ENCODE measurements around the gene BNC2. TPM values are rescaled to one million over a fixed set of nuclear protein-coding genes. Genes with fewer than 3 reads are reported as not detected.

The BNC2 gene
- total RNA-seq, 1 donor from 2014 or later, result 52.0 TPM

DNA sequence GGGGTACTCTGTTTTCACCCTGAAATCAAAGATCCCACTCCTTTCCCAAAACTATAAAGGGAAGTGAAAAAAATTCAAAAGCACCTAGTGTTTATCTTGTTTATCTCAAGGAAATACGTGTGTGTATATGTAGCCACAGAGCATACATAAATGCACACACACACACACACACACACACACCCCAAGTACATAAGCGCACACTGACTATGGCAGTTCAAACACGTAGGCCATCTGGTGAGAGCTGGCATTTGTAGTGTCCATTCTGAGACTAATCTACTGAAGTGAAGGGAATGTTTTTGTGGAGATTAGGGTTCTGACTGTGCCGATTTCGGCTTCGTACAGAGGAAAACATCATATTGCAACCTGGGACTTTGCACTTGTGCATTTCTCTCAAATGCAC, 451.7 kb downstream of the BNC2 start:
- DNase-seq (ENCODE audit: low spot score), result no peak

DNA sequence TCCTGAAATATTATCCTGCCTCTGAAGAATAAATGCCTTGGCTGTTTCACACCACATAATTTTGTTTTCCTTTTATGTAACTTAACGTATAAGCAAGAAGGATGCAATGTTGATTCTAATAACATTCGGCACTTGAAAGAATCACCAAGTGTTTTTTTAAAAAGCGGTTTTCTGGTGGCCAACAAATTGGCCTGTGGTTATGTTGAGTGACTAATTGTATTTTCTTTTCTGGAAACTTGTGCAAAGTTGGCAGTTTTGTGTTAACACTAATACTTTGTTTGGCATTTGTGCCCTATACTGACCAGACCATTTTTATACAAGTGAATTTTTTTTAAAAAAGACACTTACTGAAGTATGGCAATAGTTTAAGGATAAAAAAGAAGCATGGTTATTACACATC, 452.7 kb downstream of the BNC2 start:
- no peak for DNase-seq (ENCODE audit: low spot score)

- DNase-seq (ENCODE audit: low spot score), result no peak
Measured at GRCh38 chr9:16417161-16417560, 453.3 kb downstream of the BNC2 start.

- DNase-seq (ENCODE audit: low spot score), result no peak
Measured at GRCh38 chr9:16414451-16414850, 456.0 kb downstream of the BNC2 start.

DNA sequence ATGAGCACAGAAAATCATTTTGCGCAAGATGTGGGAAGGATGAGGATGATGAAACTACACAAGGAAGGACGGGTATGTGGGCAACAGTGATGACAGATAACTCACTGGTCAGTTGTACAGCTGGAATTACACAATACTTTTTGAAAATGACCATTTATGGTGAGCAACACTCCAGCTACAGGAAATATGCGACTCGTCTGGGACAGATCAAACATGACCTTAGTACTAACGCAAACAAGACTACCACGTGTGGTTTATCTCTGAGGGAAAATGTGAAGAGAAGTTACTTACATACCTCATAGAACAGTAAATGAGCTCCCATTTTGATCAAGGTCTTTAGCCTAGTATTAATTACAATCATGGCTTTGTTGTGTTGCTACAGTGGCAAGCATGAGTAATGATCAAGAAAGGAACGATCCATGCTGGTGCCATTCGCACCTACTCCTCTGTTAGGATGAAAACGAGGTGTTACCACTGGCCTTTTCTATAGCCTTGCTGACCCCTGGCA, 456.9 kb downstream of the BNC2 start:
- DNase-seq (ENCODE audit: low spot score), result peak; percentile 52

DNA sequence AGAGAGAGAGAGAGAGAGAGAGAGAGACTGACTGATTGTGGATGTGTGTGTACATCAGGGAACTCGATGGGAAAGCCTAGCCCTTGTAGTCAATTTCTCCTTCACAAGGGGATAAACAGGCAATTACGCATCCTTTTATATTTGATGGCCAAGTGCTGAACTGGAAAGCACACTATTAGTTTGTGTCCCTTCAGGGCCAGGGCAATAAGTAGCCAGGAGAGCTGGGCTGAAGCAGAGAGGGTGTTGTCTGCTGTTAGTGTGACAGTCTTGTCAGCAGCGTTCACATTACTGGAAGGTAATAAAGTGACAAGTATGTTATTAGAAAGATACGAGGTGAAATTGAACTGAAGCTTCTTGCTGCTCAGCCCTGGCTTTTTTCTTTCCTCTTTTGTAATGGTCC, 457.7 kb downstream of the BNC2 start:
- DNase-seq (ENCODE audit: low spot score), result no peak

- no peak for DNase-seq (ENCODE audit: low spot score)
Measured at GRCh38 chr9:16411311-16411710, 459.2 kb downstream of the BNC2 start.

DNA sequence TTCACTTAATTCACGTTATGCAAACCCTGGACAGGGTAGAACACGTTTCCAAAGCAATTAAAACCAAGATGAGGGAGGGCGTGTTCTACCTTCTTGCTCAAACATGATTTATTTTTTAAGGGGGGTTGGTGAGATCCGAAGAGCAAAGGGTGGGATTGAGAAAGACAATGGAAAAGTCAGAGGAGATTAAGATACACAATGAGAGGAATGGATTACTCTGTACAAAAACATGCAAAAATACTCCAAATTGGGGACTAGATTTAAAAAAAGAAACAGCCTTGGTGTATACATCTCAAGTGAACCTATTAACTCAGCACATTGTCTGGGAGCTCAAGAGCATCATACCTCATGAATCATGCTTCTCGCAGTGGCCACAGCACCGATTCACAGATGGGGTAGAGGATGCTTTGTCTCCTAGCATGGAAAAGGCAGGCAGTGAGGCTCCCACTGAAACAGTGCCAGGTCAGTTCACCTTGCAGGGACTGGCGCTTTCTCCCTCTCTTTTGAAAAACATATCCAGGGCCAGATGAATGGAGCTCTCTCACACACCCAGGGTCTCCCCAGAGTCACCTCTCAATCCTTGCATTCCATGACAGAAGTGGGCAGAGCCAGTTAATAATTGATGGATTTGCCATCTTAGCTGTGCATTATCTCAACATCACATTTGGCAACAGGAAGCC, 459.7 kb downstream of the BNC2 start:
- no peak for DNase-seq (ENCODE audit: low spot score)

GRCh38 chr9:16407617-16408016, 462.9 kb downstream of the BNC2 start:
- no peak for DNase-seq (ENCODE audit: low spot score)

- DNase-seq (ENCODE audit: low spot score), result no peak
Measured at GRCh38 chr9:16406526-16407225, 463.8 kb downstream of the BNC2 start.

GRCh38 chr9:16405421-16405820, 465.0 kb downstream of the BNC2 start:
- no peak for DNase-seq (ENCODE audit: low spot score)

DNA sequence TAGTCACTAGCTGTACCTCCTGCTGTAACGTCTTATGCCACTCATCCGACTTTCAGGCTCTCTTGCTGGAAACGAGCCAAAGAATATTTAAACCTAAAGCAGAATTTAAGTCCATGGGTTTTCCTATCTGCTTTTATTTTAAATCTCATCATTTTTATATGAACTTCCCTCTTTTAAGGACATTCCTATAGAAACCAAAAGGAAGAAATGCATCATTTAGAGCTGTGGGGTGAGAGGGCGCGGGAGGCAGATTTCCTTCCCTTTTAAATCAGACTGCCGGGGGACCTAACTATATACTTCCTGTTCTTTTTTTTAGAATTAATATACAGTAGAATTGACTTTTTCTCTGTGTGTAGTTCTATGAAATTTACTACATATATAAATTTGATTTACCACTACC, 468.8 kb downstream of the BNC2 start:
- DNase-seq (ENCODE audit: low spot score), result no peak

DNA sequence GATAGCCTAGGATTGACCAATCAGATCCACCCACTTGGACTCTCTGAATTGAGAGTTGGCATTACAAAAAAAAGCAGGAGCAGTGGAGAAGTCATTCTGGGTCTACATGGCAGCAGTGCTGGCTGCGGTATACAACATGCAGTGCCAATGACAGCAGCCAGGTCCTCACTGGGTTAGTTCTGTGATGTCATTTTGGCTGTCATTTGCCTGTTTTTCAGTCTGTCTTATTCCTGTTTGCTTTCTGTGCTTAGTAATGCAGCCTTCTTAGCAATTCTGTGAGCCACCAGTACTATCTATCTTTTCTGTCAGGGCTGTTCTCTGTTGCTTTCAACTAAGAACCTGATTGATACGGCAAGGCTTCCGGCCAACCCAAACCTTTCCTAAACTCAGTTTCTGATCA, 471.8 kb downstream of the BNC2 start:
- no peak for DNase-seq (ENCODE audit: low spot score)

GRCh38 chr9:16396389-16396788, 474.1 kb downstream of the BNC2 start:
- DNase-seq (ENCODE audit: low spot score), result no peak

DNA sequence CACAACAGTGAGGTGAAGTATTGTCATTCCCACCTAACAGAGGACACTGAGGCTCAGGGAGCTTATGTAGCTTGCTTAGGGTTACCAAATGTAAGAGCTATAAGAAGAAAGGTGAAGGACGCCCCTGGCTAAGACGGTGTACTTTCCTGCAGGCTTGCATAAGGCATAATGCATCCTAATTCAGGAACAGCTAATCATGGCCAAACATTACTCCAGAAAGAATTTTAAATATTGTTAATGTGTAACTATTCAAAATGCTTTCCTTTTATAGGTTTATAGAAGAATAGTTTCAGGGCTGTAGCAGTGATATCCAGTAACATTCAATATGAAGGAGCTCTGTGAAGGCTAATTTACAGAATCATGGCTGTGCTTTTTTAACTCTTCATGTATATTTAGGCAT, 479.1 kb downstream of the BNC2 start:
- DNase-seq (ENCODE audit: low spot score), result no peak

DNA sequence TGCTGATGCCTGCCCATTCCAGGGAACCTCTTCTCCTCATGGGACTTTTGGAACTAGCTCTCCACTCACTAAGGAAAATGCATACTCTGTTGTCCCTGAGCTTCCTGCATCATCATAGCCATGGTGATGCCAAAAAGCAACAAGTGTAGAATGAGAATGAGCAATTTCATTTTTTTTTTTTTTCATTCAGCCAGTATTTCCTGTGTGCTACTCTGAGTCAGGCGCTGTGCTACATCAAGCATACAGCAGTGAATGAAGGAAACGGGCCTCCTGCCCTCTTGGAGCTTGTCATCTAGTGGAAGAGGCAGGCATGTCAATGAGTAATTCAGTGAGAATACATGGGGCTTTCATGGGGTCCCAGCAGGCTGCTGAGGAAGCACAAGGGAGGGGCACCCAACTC, 483.1 kb downstream of the BNC2 start:
- no peak for DNase-seq (ENCODE audit: low spot score)

- DNase-seq (ENCODE audit: low spot score), result no peak
Measured at GRCh38 chr9:16386827-16387077, 483.7 kb downstream of the BNC2 start.

GRCh38 chr9:16386007-16386826, 484.3 kb downstream of the BNC2 start:
- DNase-seq (ENCODE audit: low spot score), result no peak

DNA sequence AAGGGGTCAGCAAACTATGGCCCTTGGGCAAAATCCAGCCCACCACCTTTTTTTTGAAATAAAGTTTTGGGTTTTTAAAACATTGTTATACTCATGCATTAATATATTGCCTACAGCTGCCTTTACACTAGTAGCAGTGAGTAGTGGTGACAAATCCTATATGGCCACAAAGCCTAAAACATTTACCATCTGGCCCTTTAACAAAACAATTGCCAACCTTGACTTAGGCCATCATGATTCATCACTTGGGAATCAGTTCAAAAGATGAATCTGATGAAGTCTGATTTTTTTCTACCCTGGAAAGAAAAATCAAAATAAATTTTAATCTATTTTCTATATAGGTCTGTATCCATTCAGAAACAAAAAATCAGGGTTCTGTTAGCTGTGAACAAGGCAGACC, 484.9 kb downstream of the BNC2 start:
- no peak for DNase-seq (ENCODE audit: low spot score)

DNA sequence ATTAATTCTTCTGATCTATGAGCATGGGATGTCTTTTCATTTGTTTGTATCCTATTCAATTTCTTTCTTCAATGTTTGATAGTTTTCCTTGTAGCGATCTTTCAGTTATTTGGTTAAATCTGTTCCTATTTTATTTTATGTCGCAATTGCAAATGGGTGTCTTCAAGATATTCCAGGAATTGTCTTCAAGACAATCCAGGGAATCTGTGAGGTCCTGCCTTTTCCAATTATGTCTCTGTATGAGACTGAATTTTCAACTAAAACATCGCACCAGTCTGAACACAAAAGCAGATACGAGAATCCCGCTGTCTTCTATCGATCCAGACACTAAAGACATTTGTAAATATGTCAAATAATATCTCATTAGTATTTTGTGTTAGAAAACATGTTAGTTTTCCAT, 485.5 kb downstream of the BNC2 start:
- DNase-seq (ENCODE audit: low spot score), result no peak

GRCh38 chr9:16377311-16377710, 493.2 kb downstream of the BNC2 start:
- no peak for DNase-seq (ENCODE audit: low spot score)

DNA sequence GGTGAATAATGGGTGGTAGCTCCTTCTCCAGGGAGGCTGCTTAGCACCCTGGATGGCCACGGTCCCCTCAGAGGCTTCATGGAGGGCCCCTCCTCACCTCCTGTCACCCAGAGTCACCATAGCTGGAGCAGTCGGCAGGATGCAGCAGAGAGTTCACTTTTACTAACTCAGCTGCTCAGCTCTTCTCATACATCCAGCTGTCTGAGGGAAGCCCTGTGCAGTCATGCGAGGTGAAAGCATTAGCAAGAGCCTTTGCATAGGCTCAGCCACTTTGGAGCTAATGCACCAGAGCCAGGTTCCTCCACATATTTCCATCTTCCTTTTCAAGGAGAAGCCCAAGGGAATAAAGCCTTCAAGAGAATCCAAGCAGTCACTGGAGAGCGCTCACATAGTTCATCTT, 499.2 kb downstream of the BNC2 start:
- DNase-seq (ENCODE audit: low spot score), result no peak

DNA sequence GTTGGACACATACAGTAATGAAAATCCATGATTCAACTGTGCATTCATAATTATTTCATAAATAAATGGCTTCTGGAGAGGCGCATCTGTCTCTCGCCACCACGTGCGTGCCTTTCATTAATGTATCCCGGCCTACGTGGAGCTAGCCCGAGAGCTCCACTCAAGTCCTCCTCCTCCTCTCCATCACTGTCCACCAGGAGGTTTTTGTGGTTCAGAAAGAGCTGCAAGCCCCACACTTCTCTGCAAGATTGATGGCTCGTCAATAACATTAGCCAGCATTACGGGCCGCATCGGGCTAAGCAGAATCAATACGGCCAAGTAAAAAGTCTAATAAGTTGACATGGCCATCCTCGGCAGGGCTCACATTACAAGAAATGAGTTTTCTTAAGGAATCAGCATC, 499.8 kb downstream of the BNC2 start:
- no peak for DNase-seq (ENCODE audit: low spot score)

Measured in mucosa of gallbladder (tissue), 1 donor.